Stimulated activated CD4-positive, alpha-beta T cell treated with anti-CD3 and anti-CD28 coated beads, TNF-alpha, amount 100 ng/mL, for 4 hours (primary cell): ENCODE data around the gene ASCC1.

Experiments
- DNase-seq, 3 experiments: peaks; one replicate each; pipeline ENCODE4 v3.0.0-alpha.2; 2020; ENCODE audit warnings: low read depth in 3 of 3

ASCC1 gene

GRCh38 chr10:72066318-72067284 is 149.5 kb downstream of the ASCC1 start:
- DNase-seq, result no peak

GRCh38 chr10:72065439-72066025 is 150.5 kb downstream of the ASCC1 start:
- no peak for DNase-seq

- DNase-seq, result no peak
These were observed 152.2 kb downstream of the ASCC1 start for GRCh38 chr10:72063703-72064391.

GRCh38 chr10:72062832-72063702 is 153.0 kb downstream of the ASCC1 start:
- DNase-seq, result no peak

- DNase-seq, result no peak
These were observed 153.7 kb downstream of the ASCC1 start for GRCh38 chr10:72062382-72062781.

- no peak for DNase-seq
These were observed 154.1 kb downstream of the ASCC1 start for GRCh38 chr10:72061930-72062329.

- DNase-seq, result no peak
These were observed 154.6 kb downstream of the ASCC1 start for GRCh38 chr10:72061491-72061890.

- DNase-seq, result no peak
These were observed 155.9 kb downstream of the ASCC1 start for GRCh38 chr10:72059843-72060822.

- peak in 2 of 3 experiments; percentile 26 to 28 for DNase-seq
These were observed 156.9 kb downstream of the ASCC1 start for GRCh38 chr10:72058989-72059842.

GRCh38 chr10:72058347-72058898 is 157.7 kb downstream of the ASCC1 start:
- DNase-seq, result no peak

GRCh38 chr10:72056932-72057751 is 158.9 kb downstream of the ASCC1 start:
- no peak for DNase-seq

- no peak for DNase-seq
These were observed 160.0 kb downstream of the ASCC1 start for GRCh38 chr10:72056113-72056512.

- DNase-seq, result no peak
These were observed 162.4 kb downstream of the ASCC1 start for GRCh38 chr10:72053690-72054089.

- no peak for DNase-seq
These were observed 165.2 kb downstream of the ASCC1 start for GRCh38 chr10:72050873-72051272.

GRCh38 chr10:72049969-72050781 is 165.9 kb downstream of the ASCC1 start:
- DNase-seq, result no peak

- DNase-seq, result no peak
These were observed 166.6 kb downstream of the ASCC1 start for GRCh38 chr10:72049472-72049871.

- DNase-seq, result peak; percentile 80 to 86 (median 82)
These were observed 167.5 kb downstream of the ASCC1 start for GRCh38 chr10:72048450-72049124.
